ENCODE data around the gene PVALB. TPM values are rescaled to one million over a fixed set of nuclear protein-coding genes. Genes with fewer than 3 reads are reported as not detected.

PVALB gene
- total RNA-seq, 3 donors from 2014 or later, result 1.8 TPM; not detected in 2

- TF ChIP-seq CTCF (IDR thresholded peaks at IDR 0.05) (no peak), POLR2A (IDR thresholded peaks at IDR 0.05) (no peak), POLR2AphosphoS5 (IDR thresholded peaks at IDR 0.05) (no peak)
- intact Hi-C loops (cut with DNase I; ENCODE audit: low total_unique reads), result no loop called here
- Histone ChIP-seq H3K27ac (no peak overlapping the region), H3K4me1 (no peaks in the 10 kb centered on the region), H3K4me3 (no peak overlapping the region), H3K27me3 (no peaks in the 10 kb centered on the region), H3K36me3 (no peaks in the 10 kb centered on the region), H3K9me3 (no peaks in the 10 kb centered on the region)
- DNase-seq (ENCODE audit: low spot score in 2 of 2), result no peak
These were observed 49.6 kb downstream of the PVALB start for GRCh38 chr22:36767035-36767775.

GRCh38 chr22:36765943-36766450, 50.8 kb downstream of the PVALB start:
- Histone ChIP-seq H3K4me3 (no peak overlapping the region), H3K4me1 (no peaks in the 10 kb centered on the region), H3K36me3 (no peaks in the 10 kb centered on the region), H3K27me3 (no peaks in the 10 kb centered on the region), H3K27ac (no peak overlapping the region), H3K9me3 (no peaks in the 10 kb centered on the region)
- TF ChIP-seq POLR2A (IDR thresholded peaks at IDR 0.05) (no peak), CTCF (IDR thresholded peaks at IDR 0.05) (no peak), POLR2AphosphoS5 (IDR thresholded peaks at IDR 0.05) (no peak)
- peak in 1 of 2 donors; percentile 10 for DNase-seq (ENCODE audit: low spot score in 2 of 2)
- intact Hi-C loops (cut with DNase I; ENCODE audit: low total_unique reads), result no loop called here

GRCh38 chr22:36765131-36765942, 51.5 kb downstream of the PVALB start:
- H3K36me3 ChIP-seq, result no peaks in the 10 kb centered on the region
- intact Hi-C loops (cut with DNase I; ENCODE audit: low total_unique reads), result no loop called here
- no peaks in the 10 kb centered on the region for H3K27me3 ChIP-seq
- TF ChIP-seq POLR2AphosphoS5 (IDR thresholded peaks at IDR 0.05), result no peak
- no peak for TF ChIP-seq POLR2A (IDR thresholded peaks at IDR 0.05)
- no peak for TF ChIP-seq CTCF (IDR thresholded peaks at IDR 0.05)
- H3K4me3 ChIP-seq, result no peak overlapping the region
- no peak overlapping the region for H3K27ac ChIP-seq
- H3K4me1 ChIP-seq, result no peaks in the 10 kb centered on the region
- DNase-seq (ENCODE audit: low spot score in 2 of 2), result peak in 1 of 2 donors; percentile 14
- no peaks in the 10 kb centered on the region for H3K9me3 ChIP-seq

- TF ChIP-seq POLR2AphosphoS5 (IDR thresholded peaks at IDR 0.05) (no peak), POLR2A (IDR thresholded peaks at IDR 0.05) (no peak), CTCF (IDR thresholded peaks at IDR 0.05) (no peak)
- no peaks in the 10 kb centered on the region for H3K27me3 ChIP-seq
- H3K4me1 ChIP-seq, result no peaks in the 10 kb centered on the region
- no peaks in the 10 kb centered on the region for H3K9me3 ChIP-seq
- H3K27ac ChIP-seq, result no peak overlapping the region
- H3K4me3 ChIP-seq, result no peak overlapping the region
- peak in 1 of 2 donors; percentile 36 for DNase-seq (ENCODE audit: low spot score in 2 of 2)
- intact Hi-C loops (cut with DNase I; ENCODE audit: low total_unique reads), result no loop called here
- H3K36me3 ChIP-seq, result no peaks in the 10 kb centered on the region
These were observed 52.2 kb downstream of the PVALB start for GRCh38 chr22:36764641-36765040.

- Histone ChIP-seq H3K36me3 (no peaks in the 10 kb centered on the region), H3K27me3 (no peaks in the 10 kb centered on the region), H3K4me1 (no peaks in the 10 kb centered on the region), H3K27ac (no peak overlapping the region), H3K4me3 (no peak overlapping the region), H3K9me3 (no peaks in the 10 kb centered on the region)
- intact Hi-C loops (cut with DNase I; ENCODE audit: low total_unique reads), result no loop called here
- TF ChIP-seq POLR2AphosphoS5 (IDR thresholded peaks at IDR 0.05) (no peak), CTCF (IDR thresholded peaks at IDR 0.05) (no peak), POLR2A (IDR thresholded peaks at IDR 0.05) (no peak)
- peak in 1 of 2 donors; percentile 42 for DNase-seq (ENCODE audit: low spot score in 2 of 2)
These were observed 52.8 kb downstream of the PVALB start for GRCh38 chr22:36764060-36764459.
